Myocyte (in vitro differentiated cells): ENCODE results near the gene COA8. TPM values are rescaled to one million over a fixed set of nuclear protein-coding genes. Genes with fewer than 3 reads are reported as not detected.

Experiments used
- DNase-seq: peaks from one replicate; pipeline ENCODE4 v3.0.0-alpha.2; 2012; ENCODE audit warnings: low read depth
- total RNA-seq: library from RNA; depleted of rRNA; stranded (reverse); fragments of >200 nt; gene quantifications from 2 replicates; pipeline ENCODE4 v1.2.3, GENCODE V29; 2014

The COA8 gene
- total RNA-seq, 1 donor from 2014 or later = 66.5 TPM

DNA sequence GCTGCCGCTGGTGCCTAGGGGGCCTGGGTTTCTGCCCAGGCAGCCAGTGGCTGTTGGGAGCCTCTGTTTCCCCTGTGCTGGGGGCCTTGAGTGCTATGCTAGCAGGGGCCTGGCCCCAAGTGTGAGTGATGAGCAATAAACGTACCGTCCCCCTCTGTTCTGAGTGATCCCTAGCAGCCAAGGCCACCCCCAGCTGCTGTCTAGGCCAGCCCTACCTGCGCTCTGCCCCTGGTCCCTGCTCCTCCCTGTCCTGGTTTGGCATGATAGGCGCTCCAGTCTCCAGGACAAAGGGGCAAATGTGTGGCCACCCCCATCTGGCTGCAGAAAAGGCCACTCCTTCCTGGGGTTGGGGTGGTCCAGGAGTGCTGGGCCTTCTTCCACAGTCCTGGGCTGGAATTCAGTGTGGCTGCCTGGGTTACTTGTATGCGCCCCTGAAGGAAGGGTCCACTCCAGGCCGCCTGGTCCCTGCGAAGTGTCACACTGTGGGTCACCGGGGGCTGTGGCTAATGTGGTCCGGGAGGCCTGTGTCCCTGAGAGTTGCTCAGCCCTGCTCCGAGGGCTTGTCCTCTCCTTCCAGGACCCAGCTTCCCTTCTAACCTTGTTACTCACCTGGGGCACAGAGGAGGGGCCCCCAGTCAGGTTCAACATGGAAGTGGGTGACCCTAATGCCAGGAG is 26.7 kb upstream of the COA8 start:
- no peak for DNase-seq

DNA sequence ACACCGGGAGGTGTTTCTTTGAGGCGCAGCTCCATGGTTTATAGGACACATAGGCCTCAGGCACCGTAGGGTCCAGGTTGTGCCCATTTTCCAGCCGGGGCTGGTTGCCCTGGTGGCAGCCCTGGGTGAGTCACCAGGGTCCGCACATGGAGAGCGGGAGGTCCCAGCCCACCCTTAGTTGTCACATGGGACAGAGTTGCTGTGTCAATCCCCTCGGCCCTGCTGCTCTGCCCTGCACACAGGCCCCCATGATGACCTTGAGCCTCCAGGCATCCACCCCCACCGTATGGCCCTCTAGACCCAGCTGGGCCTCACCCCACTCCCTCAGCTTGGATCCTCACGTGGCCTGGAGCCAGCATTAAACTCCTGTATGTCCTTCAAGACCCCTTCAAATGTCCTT is 26.1 kb upstream of the COA8 start:
- no peak for DNase-seq

DNA sequence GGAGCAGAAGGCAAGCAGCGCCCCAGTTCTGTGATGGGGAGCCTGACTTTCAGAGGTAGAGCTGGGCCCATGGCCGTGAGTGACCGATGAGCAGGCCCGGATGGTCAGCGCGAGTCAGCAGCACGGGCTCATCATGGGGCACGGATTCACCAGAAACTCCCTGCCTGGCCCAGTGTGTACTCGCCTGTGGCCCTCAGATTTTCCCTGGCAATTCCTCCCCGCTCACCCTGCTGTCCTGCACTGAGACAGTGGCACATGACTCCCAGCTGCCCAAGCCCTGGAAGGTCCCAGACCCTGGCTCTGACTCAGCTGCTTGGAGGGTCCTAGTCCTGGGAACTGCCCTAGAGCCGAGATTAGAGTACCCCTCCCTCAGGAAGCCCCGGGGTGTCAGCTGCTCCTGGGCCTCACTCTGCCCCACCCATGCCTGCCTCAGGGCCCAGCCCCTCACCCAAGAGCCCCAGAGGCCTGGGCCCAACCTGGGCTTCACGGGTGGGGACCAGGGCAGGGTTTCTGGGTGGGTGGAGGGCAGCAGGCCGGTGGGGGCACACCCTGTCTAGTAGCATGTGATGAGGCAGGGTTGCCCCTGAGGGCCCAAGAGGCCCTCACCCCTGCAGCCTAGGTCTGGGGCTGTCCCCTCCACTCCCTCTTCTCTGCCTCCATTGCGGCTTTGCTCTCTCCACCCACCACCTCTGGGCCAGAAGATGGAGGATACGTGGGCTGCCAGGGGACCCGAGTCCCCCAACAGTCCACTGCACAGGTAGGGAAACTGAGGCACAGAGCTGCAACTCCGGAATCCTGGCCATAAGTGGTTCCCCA is 25.4 kb upstream of the COA8 start:
- peak; percentile 91 for DNase-seq

DNA sequence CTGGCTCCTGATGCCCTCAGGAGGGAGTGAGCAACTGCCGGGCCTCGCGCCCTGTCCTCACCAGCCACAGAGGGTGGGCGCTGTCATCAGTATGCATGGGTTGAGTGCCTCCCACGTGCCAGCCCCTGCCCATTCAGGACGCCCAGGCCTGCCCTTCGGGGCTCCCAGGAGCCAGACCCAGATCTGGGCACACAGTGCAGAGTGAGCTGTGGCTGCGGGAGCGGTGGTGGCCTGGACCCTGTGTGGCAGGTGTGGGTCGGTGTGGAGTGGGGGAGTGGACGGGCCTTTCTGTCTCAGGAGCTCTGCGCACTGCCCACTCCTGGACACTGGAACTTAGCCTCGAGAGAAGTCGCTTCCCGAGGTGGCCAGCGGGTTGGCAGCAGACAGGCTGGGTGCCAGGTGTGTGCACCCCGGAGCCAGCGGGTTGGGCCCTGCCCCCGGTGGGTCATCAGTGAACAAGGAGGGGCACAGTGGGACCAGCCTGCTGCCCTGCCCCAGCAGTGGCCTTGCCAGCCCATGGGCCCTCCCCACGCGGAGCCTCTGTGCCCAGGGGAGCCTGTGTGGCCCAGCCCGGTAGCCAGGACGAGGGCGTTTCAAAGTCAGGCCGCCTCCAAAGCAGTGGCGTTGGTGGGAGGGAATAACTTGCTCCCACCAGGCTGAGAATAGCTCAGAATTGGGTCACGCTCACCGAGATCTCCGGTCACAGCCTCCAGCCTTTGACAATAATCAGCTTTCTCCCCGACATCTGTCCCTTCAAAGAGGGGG is 24.3 kb upstream of the COA8 start:
- DNase-seq = peak; percentile 72

DNA sequence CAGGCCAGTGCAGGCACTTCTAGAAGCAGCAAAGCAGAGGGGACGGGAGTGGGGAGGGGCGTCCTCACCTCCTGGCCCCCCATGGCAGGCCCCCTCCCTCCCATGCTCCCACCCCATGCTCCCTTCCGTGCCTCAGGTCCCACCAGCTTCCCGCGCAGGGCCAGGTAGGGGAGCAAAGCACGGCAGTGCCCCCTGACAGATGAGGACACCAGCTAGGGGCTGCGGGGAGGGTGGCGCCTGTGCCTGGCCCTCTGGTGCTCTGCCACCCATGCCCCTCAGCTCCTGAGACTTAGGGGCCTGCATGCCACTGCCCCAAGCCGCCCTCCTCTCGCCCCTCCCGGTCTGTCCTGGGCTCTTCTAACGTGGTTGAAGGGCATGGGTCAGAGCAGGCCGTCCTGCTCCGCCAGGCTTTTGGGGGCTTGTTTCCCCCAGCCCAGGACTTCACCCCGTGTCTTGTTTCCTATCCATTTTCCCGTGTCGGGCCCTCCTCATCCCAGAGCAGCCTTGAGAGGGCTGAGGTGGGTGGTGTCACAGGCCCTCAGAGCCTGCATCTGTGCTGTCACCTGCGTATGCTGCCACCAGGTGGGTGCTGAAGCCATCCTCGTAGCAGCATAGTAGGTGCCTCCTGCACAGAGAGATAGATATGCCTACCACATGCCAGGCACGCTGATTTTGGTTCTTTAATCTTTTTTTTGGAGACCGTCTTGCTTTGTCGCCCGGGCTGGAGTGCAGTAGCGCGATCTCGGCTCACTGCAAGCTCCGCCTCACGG is 23.5 kb upstream of the COA8 start:
- no peak for DNase-seq

DNA sequence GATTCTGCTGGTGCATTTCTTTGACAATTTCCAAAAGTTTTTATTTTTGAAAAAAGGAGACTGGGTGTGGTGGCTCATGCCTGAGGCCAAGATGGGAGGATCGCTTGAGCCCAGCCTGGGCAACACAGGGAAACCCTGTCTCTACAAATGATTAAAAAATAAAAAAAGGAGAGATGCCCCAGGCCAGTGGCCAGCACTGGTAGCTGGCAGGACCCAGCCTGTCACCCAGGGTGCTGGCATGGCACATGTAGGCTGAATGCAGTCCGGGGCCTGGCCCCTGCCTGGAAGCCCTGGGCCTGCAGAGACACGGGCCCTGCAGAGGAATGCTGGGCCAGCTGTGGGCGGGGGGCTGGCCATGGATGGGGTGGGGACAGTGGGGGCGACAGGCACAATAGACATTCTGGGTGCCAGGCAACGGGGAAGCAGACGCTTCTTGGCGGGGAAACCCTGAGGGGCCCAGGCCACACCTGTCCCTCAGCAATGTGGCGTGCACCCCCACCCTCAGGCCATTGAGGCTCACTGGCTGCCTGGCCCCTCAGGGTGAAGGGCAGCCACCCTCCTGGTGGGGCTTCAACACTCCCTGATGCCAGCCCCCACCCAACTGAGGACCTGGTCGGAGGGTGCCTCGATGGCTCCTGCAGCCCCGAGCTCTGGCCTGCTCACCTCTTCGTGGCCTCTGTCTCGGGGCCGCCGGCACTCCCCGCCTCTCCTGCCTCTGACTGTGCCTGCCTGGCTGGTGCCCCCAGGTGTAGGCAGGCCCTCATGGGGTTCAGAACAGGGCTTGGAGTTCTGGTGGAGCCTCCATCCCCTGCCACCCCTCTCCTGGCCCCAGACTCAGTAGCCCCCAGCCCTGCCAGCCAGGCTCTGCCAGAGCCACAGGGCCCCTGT is 21.7 kb upstream of the COA8 start:
- DNase-seq = peak; percentile 68

DNA sequence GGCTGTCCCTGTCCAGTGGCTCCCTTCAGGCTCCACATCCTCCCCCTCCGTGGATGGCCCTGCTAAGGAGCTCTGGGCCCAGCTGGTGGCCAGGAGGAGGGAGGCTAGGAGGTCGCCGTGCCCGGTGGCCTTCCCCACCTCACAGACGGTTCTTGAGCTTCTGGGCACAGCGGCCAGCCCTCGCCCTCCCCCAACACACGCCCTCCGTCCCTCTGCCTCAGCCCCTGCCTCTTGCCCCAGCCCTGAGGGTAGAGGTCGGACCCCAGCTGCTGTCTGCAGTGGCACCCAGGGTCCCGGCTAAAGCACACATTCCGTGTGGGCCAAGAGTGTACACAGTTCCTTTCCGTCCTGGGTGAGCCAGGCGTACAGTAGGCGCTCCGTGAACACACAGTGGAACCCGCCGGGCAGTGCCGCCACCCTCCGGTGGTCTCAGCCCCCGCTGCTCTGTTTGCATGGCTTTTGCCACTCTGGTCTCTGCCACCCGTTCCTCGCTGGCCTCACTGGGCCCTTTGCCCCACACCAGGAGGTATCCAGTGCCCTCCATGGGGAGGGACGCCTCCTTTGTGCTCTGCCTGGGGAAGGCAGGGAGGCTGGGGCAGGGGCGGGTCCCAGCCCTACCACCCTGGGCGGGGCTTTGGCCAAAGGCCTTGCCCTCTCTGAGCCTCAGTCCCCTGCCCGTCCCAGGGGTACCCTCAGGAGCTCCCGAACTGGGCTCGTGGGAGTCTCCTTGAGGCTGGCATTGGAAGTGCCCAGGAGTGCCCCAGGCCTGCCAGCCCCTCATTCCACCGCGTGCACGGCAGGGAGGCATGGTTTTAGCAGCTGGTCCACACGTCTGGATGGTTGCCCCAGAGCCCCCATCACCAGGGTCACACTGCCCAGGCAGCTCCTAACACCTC is 20.8 kb upstream of the COA8 start:
- peak; percentile 43 for DNase-seq

DNA sequence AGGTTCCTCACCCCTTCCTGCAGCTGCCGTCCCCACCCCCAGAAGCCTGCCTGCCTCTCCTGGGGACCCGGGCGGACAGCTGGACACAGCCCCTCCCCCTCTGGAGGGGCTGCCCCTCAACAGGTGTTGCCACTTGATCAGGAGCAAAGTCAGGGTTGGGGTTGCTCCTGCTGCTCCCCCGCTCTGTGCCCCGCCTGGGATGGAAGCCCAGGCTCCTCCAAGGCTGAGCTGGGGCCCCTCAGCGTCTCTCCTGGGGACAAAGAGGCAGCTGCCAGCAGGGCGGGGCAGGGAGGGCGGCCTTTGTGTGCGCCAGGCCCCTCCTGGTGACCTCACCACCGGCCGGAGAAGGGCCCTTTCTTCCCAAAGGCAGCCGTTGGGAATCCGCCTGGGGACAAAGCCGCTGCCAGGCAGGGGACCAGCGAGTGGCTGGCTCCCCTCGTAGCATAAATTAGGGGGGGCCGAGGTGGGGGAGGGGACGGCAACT is 20.1 kb upstream of the COA8 start:
- DNase-seq = peak; percentile 99

DNA sequence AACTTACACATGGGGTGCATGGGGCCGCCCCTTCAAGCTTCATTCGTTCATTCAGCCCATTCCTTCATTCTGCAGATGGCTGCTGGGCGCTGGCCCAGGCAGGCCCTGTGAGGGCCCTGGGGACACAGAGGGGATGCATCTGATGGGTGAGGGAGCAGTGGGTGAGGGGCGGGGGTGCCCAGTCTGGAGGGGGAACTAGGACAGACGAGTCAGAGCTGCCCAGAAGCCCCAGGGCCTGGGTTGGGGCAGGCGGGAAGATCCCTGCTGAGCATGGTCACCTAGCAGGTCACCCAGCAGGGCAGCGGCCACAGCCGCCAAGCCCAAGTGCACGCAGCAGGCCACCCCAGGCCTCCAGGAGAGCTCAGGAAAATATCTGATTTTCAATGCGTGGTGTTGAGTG is 19.6 kb upstream of the COA8 start:
- DNase-seq = no peak

DNA sequence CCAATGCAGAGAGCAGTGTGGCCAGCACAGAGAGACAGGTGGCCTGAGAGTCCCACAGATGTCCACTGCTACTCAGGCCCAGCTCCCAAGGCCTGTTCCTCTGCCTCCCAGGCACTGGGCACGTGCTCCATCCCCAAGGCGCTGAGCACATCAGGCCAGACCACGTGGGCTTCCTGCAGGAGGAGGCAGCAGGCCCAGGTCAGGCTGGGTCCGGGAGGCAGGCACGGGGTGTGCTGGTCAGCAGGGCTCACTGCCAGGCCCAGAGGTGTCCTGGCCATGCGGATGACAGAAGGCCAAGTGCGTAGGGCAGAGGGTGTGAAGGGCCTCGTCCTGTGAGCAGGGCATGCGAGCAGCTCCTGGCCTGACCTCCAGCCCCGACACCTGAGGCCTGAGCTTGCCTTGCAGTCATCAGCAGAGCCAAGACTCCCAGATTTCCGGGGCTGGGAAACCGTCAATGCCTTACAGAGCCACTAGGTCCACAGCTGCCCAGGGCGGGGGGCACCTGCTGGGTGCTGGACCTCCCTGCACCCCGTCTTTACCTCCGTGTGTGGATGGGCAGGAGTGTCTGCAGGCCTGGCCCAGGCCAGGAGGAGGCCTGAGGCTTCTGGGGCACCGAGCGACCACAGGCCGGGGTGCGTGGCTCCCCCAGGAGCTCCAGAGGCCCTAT is 18.9 kb upstream of the COA8 start:
- peak; percentile 89 for DNase-seq

DNA sequence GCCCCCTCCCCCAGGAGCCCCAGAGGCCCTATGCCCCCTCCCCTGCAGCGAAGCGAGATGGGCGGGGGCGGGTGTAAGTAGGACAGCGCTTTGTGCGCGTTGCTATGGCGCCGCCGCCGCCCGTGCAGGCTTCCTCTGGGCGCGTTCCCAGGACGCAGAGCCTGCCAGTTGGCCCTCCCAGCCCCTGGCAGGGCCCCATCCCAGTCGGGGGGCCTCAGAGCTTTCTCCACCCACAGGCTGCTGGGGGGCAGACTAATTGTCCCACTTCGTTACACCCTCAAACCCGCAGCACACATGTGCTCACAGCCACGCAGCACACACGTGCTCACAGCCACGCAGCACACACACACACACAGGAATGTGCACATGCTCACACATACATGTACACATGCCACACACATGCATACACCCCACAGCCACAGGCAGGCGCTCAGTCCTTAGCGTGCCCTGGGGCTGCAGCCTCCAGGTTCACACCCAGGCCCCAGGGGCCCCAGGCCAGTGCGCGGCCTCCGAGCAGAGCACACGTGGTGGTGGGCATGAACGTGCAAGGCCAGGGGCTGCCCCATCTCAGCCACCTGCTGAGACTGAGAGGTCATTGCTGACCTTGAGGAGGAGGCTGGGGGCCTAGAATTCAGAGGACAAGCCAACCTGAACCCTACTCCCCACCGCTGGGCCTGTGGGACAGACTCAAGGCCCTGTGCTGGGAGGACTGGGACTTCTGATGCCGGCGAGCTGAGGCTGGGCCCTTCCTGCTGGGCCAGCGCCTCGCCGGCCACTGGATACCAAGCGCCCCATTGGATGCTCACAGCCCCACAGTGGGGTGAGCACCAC is 18.2 kb upstream of the COA8 start:
- DNase-seq = no peak

DNA sequence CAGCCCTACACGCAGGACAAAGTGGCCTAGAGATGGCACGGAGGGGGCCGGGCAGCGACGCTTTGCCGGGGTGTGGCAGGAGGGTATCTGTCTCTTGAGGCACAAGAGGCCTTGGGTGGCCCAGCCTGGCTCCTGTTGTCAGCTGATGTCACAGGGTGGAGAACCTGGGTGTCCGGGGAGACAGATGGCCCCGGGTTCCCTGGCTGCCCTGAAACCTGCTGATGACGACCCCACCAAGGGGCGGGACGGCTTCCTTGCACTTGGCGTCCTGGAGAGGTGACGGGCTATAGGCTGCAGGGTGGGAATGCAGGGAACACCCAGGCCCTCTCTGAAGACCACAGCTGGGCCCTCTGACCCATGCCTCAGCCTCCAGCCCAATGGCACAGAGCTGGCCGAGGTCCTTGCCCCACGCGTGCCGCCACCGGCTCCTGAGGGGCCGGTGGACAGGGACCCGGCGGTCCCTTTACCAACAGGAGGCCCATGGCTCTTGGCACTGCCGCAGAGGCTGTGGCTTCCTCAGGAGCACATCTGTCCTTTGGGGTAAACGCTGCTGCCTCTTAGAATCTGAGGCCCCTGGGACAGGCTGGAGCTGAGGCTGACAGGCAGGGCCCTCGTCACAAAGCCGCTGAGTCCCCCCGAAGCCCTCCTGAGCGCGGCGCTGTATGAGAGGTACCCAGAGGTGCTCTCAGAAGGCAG is 17.4 kb upstream of the COA8 start:
- no peak for DNase-seq

DNA sequence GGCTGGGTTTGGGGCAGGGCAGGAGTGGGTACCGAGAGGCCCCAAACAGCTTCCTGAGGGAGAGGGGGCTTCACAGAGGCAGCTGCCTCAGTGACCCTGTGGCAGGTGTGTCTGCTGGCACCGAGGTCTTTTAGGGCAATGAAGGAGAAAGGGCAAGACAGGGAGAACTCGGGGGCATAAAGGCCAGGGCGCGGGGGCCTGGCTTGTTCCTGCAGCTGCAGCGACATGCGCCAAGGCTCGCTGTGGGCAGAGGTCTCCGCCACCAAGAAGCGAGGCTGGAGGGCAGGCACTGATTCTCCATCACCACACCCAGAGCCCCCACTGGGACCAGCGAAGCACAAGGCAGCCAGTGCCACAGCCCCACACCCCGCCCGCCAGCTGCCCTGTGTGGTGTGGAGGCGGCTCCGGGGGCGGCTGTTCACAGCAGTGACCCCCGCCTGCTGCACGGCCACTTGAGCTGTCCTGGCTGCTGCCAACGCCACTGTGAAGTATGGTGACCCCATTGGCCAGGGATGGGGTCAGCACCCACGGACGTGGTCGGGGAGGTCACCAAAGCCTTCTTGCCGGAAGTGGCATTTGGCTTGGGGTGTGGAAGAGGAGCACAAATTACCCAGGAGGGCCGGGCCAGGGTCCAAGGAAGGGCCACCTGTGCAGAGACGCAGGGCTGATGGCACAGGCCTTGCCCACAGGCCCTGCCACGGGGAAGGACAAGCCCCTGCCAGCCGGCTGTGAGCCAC is 16.7 kb upstream of the COA8 start:
- DNase-seq = peak; percentile 83

DNA sequence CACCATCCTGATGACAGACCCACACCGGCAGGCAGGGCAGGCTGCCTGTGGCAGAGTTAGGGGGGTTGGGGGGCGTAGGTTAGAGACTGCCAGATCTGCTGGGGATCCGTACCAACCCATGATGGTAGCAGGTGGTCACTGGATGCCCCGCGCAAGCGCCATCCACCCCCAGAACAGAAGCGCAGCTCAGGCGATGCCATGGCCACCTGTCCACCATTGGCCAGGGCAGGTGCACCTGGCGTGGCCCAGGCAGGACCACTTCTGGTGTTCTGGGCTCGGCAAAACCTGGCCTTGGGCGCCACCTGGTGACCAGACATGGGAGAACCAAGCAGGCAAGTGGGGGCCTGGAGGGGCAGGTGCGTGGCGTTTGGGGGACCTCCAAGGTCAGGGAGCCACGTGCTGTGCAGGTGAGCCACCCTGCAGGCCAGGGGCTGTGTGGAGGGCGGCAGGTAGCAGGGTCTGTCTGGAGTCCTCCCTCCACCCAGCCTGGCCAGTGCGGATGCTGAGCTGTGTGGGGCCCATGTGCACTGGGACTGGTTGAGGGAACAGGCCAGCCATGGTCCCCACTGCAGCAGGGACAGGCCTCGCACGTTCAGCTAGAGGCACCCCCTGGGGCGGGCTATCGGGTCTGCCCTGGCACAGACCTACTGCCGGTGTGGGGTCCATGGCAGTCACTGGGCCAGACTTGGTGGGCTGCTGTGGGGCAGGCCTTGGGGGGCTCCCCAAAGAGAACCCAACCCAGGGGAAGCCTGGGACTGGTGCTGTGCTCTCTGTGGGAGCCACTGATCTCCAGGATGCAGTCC is 15.9 kb upstream of the COA8 start:
- DNase-seq = no peak

DNA sequence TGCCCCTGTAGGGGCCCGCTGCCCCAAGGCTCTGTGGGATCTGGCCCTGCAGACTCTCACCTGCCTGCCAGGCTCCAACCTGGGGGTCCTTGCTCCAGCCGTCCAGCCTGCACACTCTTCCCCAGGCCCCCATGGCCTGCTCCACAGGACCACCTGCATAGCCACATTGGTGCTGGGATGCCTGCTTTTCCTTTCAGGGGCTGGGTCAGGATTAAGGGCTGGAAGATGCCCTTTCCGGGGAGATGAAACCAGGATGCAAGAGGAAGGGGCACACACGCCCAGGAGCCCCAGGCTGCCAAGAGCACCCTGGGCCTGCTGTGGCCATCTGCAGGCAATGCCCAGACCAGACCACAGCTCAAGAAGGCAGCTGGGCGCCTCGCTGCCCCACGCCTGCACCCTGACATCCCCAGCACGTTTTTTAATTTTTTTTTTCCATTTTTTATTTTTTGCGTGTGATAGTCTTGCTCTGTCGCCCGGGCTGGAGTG is 15.3 kb upstream of the COA8 start:
- DNase-seq = no peak
